ENCODE data around the gene STX4.
A peak's percentile ranks its signal among the peaks of the same experiment; 100 is the strongest.
"Not testable (repeated sequence)": the region's sequence is repeated elsewhere in the genome, so short reads cannot be mapped to it uniquely, and the experiment has no call there.

The STX4 gene

GRCh38 chr16:31006086-31006385 is 27.3 kb upstream of the STX4 start:
- H3K36me3 Mint-ChIP-seq (ENCODE audit: low read depth) = no peaks in the 10 kb centered on the region
- H3K27me3 Mint-ChIP-seq (ENCODE audit: low read depth) = peaks cover 28% of the 10 kb centered on the region
- H3K4me1 Mint-ChIP-seq (ENCODE audit: low read depth) = no peaks in the 10 kb centered on the region
- H3K27ac Mint-ChIP-seq = no peak overlapping the region
- no peak overlapping the region for H3K4me3 Mint-ChIP-seq
- no peaks in the 10 kb centered on the region for H3K9me3 Mint-ChIP-seq

DNA sequence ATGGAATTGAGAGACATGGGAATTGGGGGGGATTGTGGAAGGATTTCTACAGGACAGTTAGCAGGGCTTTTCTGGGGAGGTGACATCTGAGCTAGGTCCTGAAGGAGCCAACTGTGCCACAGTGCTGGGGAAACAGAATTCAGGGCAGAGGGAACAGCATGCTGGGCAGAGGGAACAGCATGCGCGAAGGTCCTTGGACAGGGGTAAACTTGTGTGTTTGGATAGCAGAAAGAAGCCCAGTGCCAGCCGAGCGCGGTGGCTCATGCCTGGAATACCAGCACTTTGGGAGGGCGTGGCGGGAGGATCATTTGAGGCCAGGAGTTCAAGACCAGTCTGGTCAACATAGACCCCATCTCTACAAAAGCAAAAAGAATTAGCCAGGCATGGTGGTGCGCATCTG is 26.8 kb upstream of the STX4 start:
- H3K9me3 Mint-ChIP-seq = no peaks in the 10 kb centered on the region
- H3K36me3 Mint-ChIP-seq (ENCODE audit: low read depth) = no peaks in the 10 kb centered on the region
- no peak overlapping the region for H3K27ac Mint-ChIP-seq
- no peak overlapping the region for H3K4me3 Mint-ChIP-seq
- H3K27me3 Mint-ChIP-seq (ENCODE audit: low read depth) = peaks cover 34% of the 10 kb centered on the region
- peaks cover 4% of the 10 kb centered on the region for H3K4me1 Mint-ChIP-seq (ENCODE audit: low read depth)

- Mint-ChIP-seq H3K4me1 (ENCODE audit: low read depth) (peaks cover 7% of the 10 kb centered on the region), H3K9me3 (no peaks in the 10 kb centered on the region), H3K4me3 (no peak overlapping the region), H3K27ac (no peak overlapping the region), H3K36me3 (ENCODE audit: low read depth) (no peaks in the 10 kb centered on the region), H3K27me3 (ENCODE audit: low read depth) (peaks cover 45% of the 10 kb centered on the region)
Observed at GRCh38 chr16:31007684-31008083, 25.7 kb upstream of the STX4 start.

GRCh38 chr16:31008149-31008548 is 25.2 kb upstream of the STX4 start:
- Mint-ChIP-seq H3K4me3 (no peak overlapping the region), H3K27me3 (ENCODE audit: low read depth) (peaks cover 50% of the 10 kb centered on the region), H3K27ac (no peak overlapping the region), H3K4me1 (ENCODE audit: low read depth) (peaks cover 7% of the 10 kb centered on the region), H3K9me3 (no peaks in the 10 kb centered on the region), H3K36me3 (ENCODE audit: low read depth) (no peaks in the 10 kb centered on the region)

DNA sequence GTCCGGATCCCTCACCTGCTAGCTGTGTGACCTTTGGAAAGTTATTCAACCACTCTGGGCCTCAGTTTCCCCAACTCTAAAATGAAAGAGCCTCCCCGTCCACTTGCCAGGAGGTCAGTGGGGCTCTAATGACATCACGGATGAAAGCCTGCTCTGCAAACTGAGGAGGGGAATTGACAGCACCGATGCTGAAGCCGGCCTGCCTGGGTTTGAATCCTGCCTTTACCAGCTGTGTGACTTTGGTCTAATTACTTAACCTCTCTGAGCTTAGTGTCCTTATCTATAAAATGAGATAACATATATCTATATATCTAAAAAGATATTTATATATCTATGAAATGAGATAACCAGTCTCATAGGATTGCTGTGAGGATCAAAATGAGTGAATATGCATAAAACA is 24.8 kb upstream of the STX4 start:
- H3K4me1 Mint-ChIP-seq (ENCODE audit: low read depth) = peaks cover 7% of the 10 kb centered on the region
- H3K36me3 Mint-ChIP-seq (ENCODE audit: low read depth) = no peaks in the 10 kb centered on the region
- H3K27ac Mint-ChIP-seq = no peak overlapping the region
- no peaks in the 10 kb centered on the region for H3K9me3 Mint-ChIP-seq
- H3K27me3 Mint-ChIP-seq (ENCODE audit: low read depth) = peaks cover 51% of the 10 kb centered on the region
- no peak overlapping the region for H3K4me3 Mint-ChIP-seq

GRCh38 chr16:31009120-31009519 is 24.2 kb upstream of the STX4 start:
- H3K4me3 Mint-ChIP-seq = no peak overlapping the region
- no peaks in the 10 kb centered on the region for H3K9me3 Mint-ChIP-seq
- H3K4me1 Mint-ChIP-seq (ENCODE audit: low read depth) = peaks cover 7% of the 10 kb centered on the region
- no peak overlapping the region for H3K27ac Mint-ChIP-seq
- peaks cover 50% of the 10 kb centered on the region for H3K27me3 Mint-ChIP-seq (ENCODE audit: low read depth)
- H3K36me3 Mint-ChIP-seq (ENCODE audit: low read depth) = no peaks in the 10 kb centered on the region

- no peak overlapping the region for H3K27ac Mint-ChIP-seq
- no peaks in the 10 kb centered on the region for H3K36me3 Mint-ChIP-seq (ENCODE audit: low read depth)
- no peaks in the 10 kb centered on the region for H3K9me3 Mint-ChIP-seq
- peaks cover 54% of the 10 kb centered on the region for H3K27me3 Mint-ChIP-seq (ENCODE audit: low read depth)
- peak overlapping the region; percentile 45 for H3K4me3 Mint-ChIP-seq
- peaks cover 7% of the 10 kb centered on the region for H3K4me1 Mint-ChIP-seq (ENCODE audit: low read depth)
Observed at GRCh38 chr16:31009894-31010584, 23.3 kb upstream of the STX4 start.

- peaks cover 7% of the 10 kb centered on the region for H3K4me1 Mint-ChIP-seq (ENCODE audit: low read depth)
- peaks cover 57% of the 10 kb centered on the region for H3K27me3 Mint-ChIP-seq (ENCODE audit: low read depth)
- H3K36me3 Mint-ChIP-seq (ENCODE audit: low read depth) = no peaks in the 10 kb centered on the region
- no peak within 1 kb of the TSS for H3K27ac Mint-ChIP-seq
- H3K4me3 Mint-ChIP-seq = peak within 1 kb of the TSS; percentile 62
- no peaks in the 10 kb centered on the region for H3K9me3 Mint-ChIP-seq
Observed at GRCh38 chr16:31010585-31011325, 22.6 kb upstream of the STX4 start, which contains the start of gene STX1B. TSS of gene STX1B (minus strand) at chr16:31010638. CDS start at chr16:31010396, 242 bp downstream.

GRCh38 chr16:31011815-31012214 is 21.5 kb upstream of the STX4 start:
- not testable (repeated sequence) for H3K27ac Mint-ChIP-seq; H3K9me3 Mint-ChIP-seq; H3K36me3 Mint-ChIP-seq (ENCODE audit: low read depth); H3K4me1 Mint-ChIP-seq (ENCODE audit: low read depth)
- Mint-ChIP-seq H3K27me3 (ENCODE audit: low read depth) (peaks cover 57% of the 10 kb centered on the region), H3K4me3 (peak overlapping the region; percentile 62)

GRCh38 chr16:31013292-31013691 is 20.1 kb upstream of the STX4 start:
- H3K36me3 Mint-ChIP-seq (ENCODE audit: low read depth); H3K4me3 Mint-ChIP-seq; H3K4me1 Mint-ChIP-seq (ENCODE audit: low read depth); H3K27ac Mint-ChIP-seq; H3K9me3 Mint-ChIP-seq: not testable (repeated sequence)
- H3K27me3 Mint-ChIP-seq (ENCODE audit: low read depth) = peaks cover 52% of the 10 kb centered on the region

DNA sequence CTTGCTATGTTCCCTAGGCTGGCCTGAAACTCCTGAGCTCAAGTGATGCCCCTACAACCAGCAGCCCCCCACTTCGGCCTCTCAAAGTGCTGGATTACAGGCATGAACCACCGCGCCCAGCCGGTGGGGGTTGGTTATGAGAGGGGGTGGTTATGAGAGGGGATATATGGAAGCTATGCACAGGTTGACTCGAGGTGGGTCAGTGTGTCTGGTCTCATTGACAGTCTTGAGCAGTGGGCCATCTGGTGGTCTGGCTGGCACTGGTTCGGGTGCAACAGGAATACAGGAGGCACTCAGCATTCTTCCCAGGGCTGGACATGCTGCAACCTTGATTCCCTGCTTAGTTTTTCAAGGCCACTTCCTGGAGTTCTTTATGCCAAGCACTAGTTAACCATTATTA is 17.3 kb upstream of the STX4 start:
- Mint-ChIP-seq H3K27ac (no peak overlapping the region), H3K4me3 (no peak overlapping the region), H3K9me3 (no peaks in the 10 kb centered on the region), H3K27me3 (ENCODE audit: low read depth) (peaks cover 36% of the 10 kb centered on the region), H3K36me3 (ENCODE audit: low read depth) (no peaks in the 10 kb centered on the region), H3K4me1 (ENCODE audit: low read depth) (peaks cover 7% of the 10 kb centered on the region)

DNA sequence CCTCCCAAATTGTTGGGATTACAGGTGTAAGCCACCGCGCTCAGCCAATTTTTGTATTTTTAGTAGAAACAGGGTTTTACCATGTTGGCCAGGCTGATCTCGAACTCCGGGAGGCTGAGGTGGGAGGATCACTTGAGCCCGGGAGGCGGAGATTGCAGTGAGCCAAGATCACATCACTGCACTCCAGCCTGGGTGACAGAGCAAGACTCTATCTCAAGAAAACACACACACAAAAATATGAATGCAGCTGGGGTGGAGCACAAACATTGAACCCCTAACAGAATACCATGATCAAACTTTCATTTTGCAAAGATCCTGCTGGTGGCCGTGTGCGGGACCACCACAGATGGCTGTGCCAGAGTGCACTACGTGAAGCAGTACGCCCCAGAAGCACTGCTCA is 15.6 kb upstream of the STX4 start:
- not testable (repeated sequence) for H3K4me3 Mint-ChIP-seq; H3K36me3 Mint-ChIP-seq (ENCODE audit: low read depth); H3K27ac Mint-ChIP-seq; H3K4me1 Mint-ChIP-seq (ENCODE audit: low read depth); H3K9me3 Mint-ChIP-seq
- H3K27me3 Mint-ChIP-seq (ENCODE audit: low read depth) = peaks cover 18% of the 10 kb centered on the region

DNA sequence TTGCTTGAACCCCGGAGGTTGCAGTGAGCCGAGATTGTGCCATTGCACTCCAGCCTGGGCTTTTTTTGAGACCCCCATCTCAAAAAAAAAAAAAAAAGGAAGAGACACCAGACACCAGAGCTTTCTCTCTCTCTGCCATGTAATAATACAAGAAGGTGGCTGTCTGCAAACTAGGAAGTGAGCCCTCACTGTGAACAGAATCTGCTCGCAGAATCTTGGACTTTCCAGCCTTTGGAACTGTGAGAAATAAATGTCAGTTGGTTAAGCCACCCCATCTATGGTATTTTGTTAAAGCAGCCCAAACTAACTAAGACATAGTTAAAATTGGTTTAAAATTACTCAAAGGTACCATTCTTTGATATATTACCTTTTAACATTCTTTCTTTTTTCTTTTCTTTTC is 12.8 kb upstream of the STX4 start:
- Mint-ChIP-seq H3K27ac (no peak overlapping the region), H3K4me3 (no peak overlapping the region), H3K9me3 (no peaks in the 10 kb centered on the region), H3K27me3 (ENCODE audit: low read depth) (no peaks in the 10 kb centered on the region), H3K4me1 (ENCODE audit: low read depth) (peaks cover 7% of the 10 kb centered on the region), H3K36me3 (ENCODE audit: low read depth) (no peaks in the 10 kb centered on the region)

DNA sequence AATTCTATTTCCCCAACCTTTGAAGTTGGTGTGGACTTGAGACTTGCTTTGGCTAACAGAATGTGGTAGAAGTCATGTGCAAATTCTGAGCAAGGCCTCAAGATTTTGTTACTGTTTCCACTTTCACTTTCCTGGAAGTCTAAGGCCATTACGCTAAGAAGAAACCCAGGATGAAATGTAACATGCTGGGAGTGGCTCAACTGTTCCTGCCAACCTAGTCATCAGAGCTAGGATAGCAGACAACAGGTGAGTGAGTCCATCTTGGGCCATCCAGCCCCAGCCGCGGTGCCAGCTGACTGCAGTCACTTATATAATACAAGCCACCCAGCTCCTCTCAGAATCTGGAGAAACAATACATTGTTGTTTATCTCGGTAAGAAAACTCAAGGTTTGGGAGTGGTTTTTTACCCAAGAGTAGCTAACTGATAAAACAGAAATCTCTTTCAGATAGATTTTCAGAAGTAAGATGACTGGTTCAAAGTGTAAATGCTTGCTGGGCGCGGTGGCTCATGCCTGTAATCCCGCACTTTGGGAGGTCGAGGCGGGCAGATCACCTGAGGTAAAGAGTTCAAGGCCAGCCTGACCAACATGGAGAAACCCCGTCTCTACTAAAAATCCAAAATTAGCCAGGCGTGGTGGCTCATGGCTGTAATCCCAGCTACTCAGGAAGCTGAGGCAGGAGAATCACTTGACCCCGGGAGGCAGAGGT is 10.7 kb upstream of the STX4 start:
- no peak overlapping the region for H3K27ac Mint-ChIP-seq
- H3K36me3 Mint-ChIP-seq (ENCODE audit: low read depth) = no peaks in the 10 kb centered on the region
- no peaks in the 10 kb centered on the region for H3K27me3 Mint-ChIP-seq (ENCODE audit: low read depth)
- peaks cover 7% of the 10 kb centered on the region for H3K4me1 Mint-ChIP-seq (ENCODE audit: low read depth)
- no peak overlapping the region for H3K4me3 Mint-ChIP-seq
- H3K9me3 Mint-ChIP-seq = no peaks in the 10 kb centered on the region

DNA sequence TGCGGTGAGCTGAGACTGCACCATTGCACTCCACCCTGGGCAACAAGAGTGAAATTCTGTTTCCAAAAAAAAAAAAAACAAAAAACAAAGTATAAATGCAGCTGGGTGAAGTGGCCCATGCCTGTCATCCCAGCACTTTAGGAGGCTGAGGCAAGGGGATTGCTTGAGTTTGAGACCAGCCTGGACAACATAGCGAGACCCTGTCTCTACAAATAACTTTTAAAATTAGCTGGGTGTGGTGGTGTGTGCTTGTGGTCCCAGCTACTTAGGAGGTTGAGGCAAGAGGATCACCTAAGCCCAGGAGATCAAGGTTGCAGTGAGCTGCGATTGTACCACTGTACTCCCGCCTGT is 10.1 kb upstream of the STX4 start:
- H3K27me3 Mint-ChIP-seq (ENCODE audit: low read depth) = no peaks in the 10 kb centered on the region
- H3K9me3 Mint-ChIP-seq = no peaks in the 10 kb centered on the region
- H3K4me1 Mint-ChIP-seq (ENCODE audit: low read depth) = peaks cover 7% of the 10 kb centered on the region
- H3K4me3 Mint-ChIP-seq = no peak overlapping the region
- H3K36me3 Mint-ChIP-seq (ENCODE audit: low read depth) = no peaks in the 10 kb centered on the region
- H3K27ac Mint-ChIP-seq = no peak overlapping the region
